Activated T-cell treated with anti-CD3 and anti-CD28 coated beads, Interleukin-2, amount 50 U/mL, for 72 hours (primary cell): ENCODE results near the gene CHIT1. TPM values are rescaled to one million over a fixed set of nuclear protein-coding genes. Genes with fewer than 3 reads are reported as not detected.
"Not testable (repeated sequence)": the region's sequence is repeated elsewhere in the genome, so short reads cannot be mapped to it uniquely, and the experiment has no call there.

Source experiments
- ATAC-seq, 2 donors: fragments of 150-1000 bp; cut with Tn5 transposase; replicated peaks in 1 of 2; 2 replicates each; pipeline ENCODE4 v1.10.0; 2021; ENCODE audit warnings: moderate library complexity in 2 of 2, mild to moderate bottlenecking in 1 of 2
- DNase-seq, 2 donors: peaks; one replicate each; pipeline ENCODE4 v3.0.0; 2021 to 2022; ENCODE audit warnings: mixed read lengths in 1 of 2
- H3K27ac Mint-ChIP-seq: one replicate; pipeline ENCODE4 v1.8.0; 2022; ENCODE audit warnings: mild to moderate bottlenecking, moderate library complexity, mixed read lengths
- H3K27me3 Mint-ChIP-seq: one replicate; pipeline ENCODE4 v1.8.0; 2022; ENCODE audit warnings: low read depth, mixed read lengths
- H3K36me3 Mint-ChIP-seq, 2 donors: one replicate each; pipeline ENCODE4 v1.8.0; 2022; ENCODE audit warnings: mixed read lengths in 2 of 2, mild to moderate bottlenecking in 1 of 2; ENCODE audit not compliant: insufficient read depth in 2 of 2
- H3K4me1 Mint-ChIP-seq: one replicate; pipeline ENCODE4 v1.8.0; 2022; ENCODE audit warnings: low read depth, mixed read lengths
- H3K4me3 Mint-ChIP-seq, 2 donors: one replicate each; pipeline ENCODE4 v1.8.0; 2022; ENCODE audit warnings: mild to moderate bottlenecking in 2 of 2, mixed read lengths in 2 of 2, moderate library complexity in 2 of 2
- H3K9me3 Mint-ChIP-seq, 2 donors: one replicate each; pipeline ENCODE4 v1.8.0; 2022; ENCODE audit warnings: mixed read lengths in 2 of 2
- total RNA-seq, 2 donors: library from RNA; stranded (reverse); gene quantifications; one replicate each; pipeline ENCODE4 v1.2.3, GENCODE V29; 2022

Gene CHIT1
- total RNA-seq, 2 donors from 2014 or later = 1.4 to 4.7 TPM

- no peak for DNase-seq
- Mint-ChIP-seq H3K9me3 (peaks cover 5 to 8% of the 10 kb centered on the region in 2 donors), H3K4me1 (no peaks in the 10 kb centered on the region), H3K27me3 (peaks cover 45% of the 10 kb centered on the region), H3K36me3 (peaks cover 5 to 10% of the 10 kb centered on the region in 2 donors), H3K27ac (no peak overlapping the region), H3K4me3 (no peak overlapping the region)
- no peak for ATAC-seq
These were observed 23.2 kb upstream of the CHIT1 start for GRCh38 chr1:203252678-203253077.

- no peaks in the 10 kb centered on the region for H3K4me1 Mint-ChIP-seq
- no peak overlapping the region for H3K27ac Mint-ChIP-seq
- peaks cover 4 to 10% of the 10 kb centered on the region in 2 donors for H3K36me3 Mint-ChIP-seq
- H3K27me3 Mint-ChIP-seq = peaks cover 38% of the 10 kb centered on the region
- ATAC-seq (no peak), DNase-seq (no peak)
- peaks cover 5 to 8% of the 10 kb centered on the region in 2 donors for H3K9me3 Mint-ChIP-seq
- no peak overlapping the region for H3K4me3 Mint-ChIP-seq
These were observed 22.0 kb upstream of the CHIT1 start for GRCh38 chr1:203251466-203251865.

- peaks cover 1 to 7% of the 10 kb centered on the region in 2 donors for H3K36me3 Mint-ChIP-seq
- no peak overlapping the region for H3K27ac Mint-ChIP-seq
- no peak for DNase-seq
- H3K4me3 Mint-ChIP-seq = no peak overlapping the region
- H3K27me3 Mint-ChIP-seq = peaks cover 35% of the 10 kb centered on the region
- H3K4me1 Mint-ChIP-seq = no peaks in the 10 kb centered on the region
- H3K9me3 Mint-ChIP-seq = peaks cover 3 to 5% of the 10 kb centered on the region in 2 donors
- no peak for ATAC-seq
These were observed 21.4 kb upstream of the CHIT1 start for GRCh38 chr1:203250911-203251310.

- Mint-ChIP-seq H3K9me3 (no peaks in the 10 kb centered on the region), H3K36me3 (no peaks in the 10 kb centered on the region), H3K4me1 (no peaks in the 10 kb centered on the region), H3K27ac (no peak overlapping the region), H3K4me3 (no peak overlapping the region), H3K27me3 (peaks cover 22% of the 10 kb centered on the region)
- DNase-seq (no peak), ATAC-seq (no peak)
These were observed 15.3 kb upstream of the CHIT1 start for GRCh38 chr1:203244776-203245175.

- not testable (repeated sequence) for H3K9me3 Mint-ChIP-seq, DNase-seq, H3K4me3 Mint-ChIP-seq, H3K4me1 Mint-ChIP-seq, H3K36me3 Mint-ChIP-seq, ATAC-seq, H3K27ac Mint-ChIP-seq
- peaks cover 22% of the 10 kb centered on the region for H3K27me3 Mint-ChIP-seq
These were observed 12.2 kb upstream of the CHIT1 start for GRCh38 chr1:203241708-203242107.

- peaks cover 9 to 10% of the 10 kb centered on the region in 2 donors for H3K9me3 Mint-ChIP-seq
- no peak for DNase-seq
- no peak for ATAC-seq
- no peaks in the 10 kb centered on the region for H3K4me1 Mint-ChIP-seq
- H3K27me3 Mint-ChIP-seq = peaks cover 22% of the 10 kb centered on the region
- H3K36me3 Mint-ChIP-seq = peaks cover 7 to 13% of the 10 kb centered on the region in 2 donors
- no peak overlapping the region for H3K27ac Mint-ChIP-seq
- no peak overlapping the region for H3K4me3 Mint-ChIP-seq
These were observed 10.2 kb upstream of the CHIT1 start for GRCh38 chr1:203239526-203240305.

GRCh38 chr1:203239081-203239480 lies 9.6 kb upstream of the CHIT1 start:
- H3K36me3 Mint-ChIP-seq = peaks cover 7 to 16% of the 10 kb centered on the region in 2 donors
- H3K27me3 Mint-ChIP-seq = peaks cover 19% of the 10 kb centered on the region
- H3K9me3 Mint-ChIP-seq = peaks cover 9 to 10% of the 10 kb centered on the region in 2 donors
- no peak overlapping the region for H3K4me3 Mint-ChIP-seq
- H3K4me1 Mint-ChIP-seq = no peaks in the 10 kb centered on the region
- no peak overlapping the region for H3K27ac Mint-ChIP-seq
- no peak for DNase-seq
- ATAC-seq = no peak

- no peaks in the 10 kb centered on the region for H3K4me1 Mint-ChIP-seq
- peaks cover 19% of the 10 kb centered on the region for H3K27me3 Mint-ChIP-seq
- DNase-seq = no peak
- no peak overlapping the region for H3K27ac Mint-ChIP-seq
- no peak for ATAC-seq
- H3K36me3 Mint-ChIP-seq = peaks cover 11 to 20% of the 10 kb centered on the region in 2 donors
- H3K4me3 Mint-ChIP-seq = no peak overlapping the region
- peaks cover 14% of the 10 kb centered on the region in 2 donors for H3K9me3 Mint-ChIP-seq
These were observed 9.1 kb upstream of the CHIT1 start for GRCh38 chr1:203238535-203238934.

GRCh38 chr1:203234901-203235300 lies 5.4 kb upstream of the CHIT1 start:
- peaks cover 25% of the 10 kb centered on the region for H3K27me3 Mint-ChIP-seq
- ATAC-seq, H3K4me3 Mint-ChIP-seq, H3K4me1 Mint-ChIP-seq, DNase-seq, H3K27ac Mint-ChIP-seq: not testable (repeated sequence)
- H3K36me3 Mint-ChIP-seq = peaks cover 11 to 20% of the 10 kb centered on the region in 2 donors
- H3K9me3 Mint-ChIP-seq = peaks cover 14 to 15% of the 10 kb centered on the region in 2 donors

- no peak overlapping the region for H3K4me3 Mint-ChIP-seq
- DNase-seq (no peak), ATAC-seq (no peak)
- no peaks in the 10 kb centered on the region for H3K4me1 Mint-ChIP-seq
- peaks cover under 1 to 3% of the 10 kb centered on the region in 2 donors for H3K9me3 Mint-ChIP-seq
- H3K27ac Mint-ChIP-seq = no peak overlapping the region
- peaks cover 25% of the 10 kb centered on the region for H3K27me3 Mint-ChIP-seq
- H3K36me3 Mint-ChIP-seq = peaks cover under 1% of the 10 kb centered on the region in 2 donors
These were observed 803 bp downstream of the CHIT1 start for GRCh38 chr1:203228670-203229069.

- no peaks in the 10 kb centered on the region for H3K36me3 Mint-ChIP-seq
- no peak overlapping the region for H3K4me3 Mint-ChIP-seq
- ATAC-seq (no peak), DNase-seq (no peak)
- no peaks in the 10 kb centered on the region for H3K9me3 Mint-ChIP-seq
- no peaks in the 10 kb centered on the region for H3K4me1 Mint-ChIP-seq
- H3K27me3 Mint-ChIP-seq = peaks cover 14% of the 10 kb centered on the region
- H3K27ac Mint-ChIP-seq = no peak overlapping the region
These were observed 1.9 kb downstream of the CHIT1 start for GRCh38 chr1:203227371-203228083.

GRCh38 chr1:203225071-203225470 lies 4.4 kb downstream of the CHIT1 start:
- H3K4me3 Mint-ChIP-seq = no peak overlapping the region
- H3K27me3 Mint-ChIP-seq = peaks cover 6% of the 10 kb centered on the region
- H3K36me3 Mint-ChIP-seq = no peaks in the 10 kb centered on the region
- no peak overlapping the region for H3K27ac Mint-ChIP-seq
- DNase-seq (no peak), ATAC-seq (no peak)
- no peaks in the 10 kb centered on the region for H3K9me3 Mint-ChIP-seq
- H3K4me1 Mint-ChIP-seq = no peaks in the 10 kb centered on the region

- Mint-ChIP-seq H3K27ac (no peak overlapping the region), H3K4me1 (no peaks in the 10 kb centered on the region), H3K4me3 (no peak overlapping the region), H3K27me3 (peaks cover 6% of the 10 kb centered on the region), H3K9me3 (no peaks in the 10 kb centered on the region), H3K36me3 (no peaks in the 10 kb centered on the region)
- no peak for ATAC-seq
- no peak for DNase-seq
These were observed 6.3 kb downstream of the CHIT1 start for GRCh38 chr1:203223012-203223775.
